Left cardiac atrium (tissue), 4 donors: Measurements from ENCODE around the gene GNE. TPM values are rescaled to one million over a fixed set of nuclear protein-coding genes. Genes with fewer than 3 reads are reported as not detected.
A peak's percentile ranks its signal among the peaks of the same experiment; 100 is the strongest.
"Not testable (repeated sequence)": the region's sequence is repeated elsewhere in the genome, so short reads cannot be mapped to it uniquely, and the experiment has no call there.

Source experiments
- ATAC-seq, 2 donors: fragments of 200-7000 bp; cut with Tn5 transposase; one replicate each; pipeline ENCODE4 v1.9.1; 2020; ENCODE audit warnings: mild to moderate bottlenecking in 2 of 2, moderate library complexity in 2 of 2
- DNase-seq: peaks from one replicate; pipeline ENCODE4 v3.0.0-alpha.2; 2020
- intact Hi-C, 2 donors: fragments of 100-400 bp; cut with DNase I; formaldehyde crosslinking; loops; one replicate each; pipeline versions ENCODE4 v1.14.1 to v1.15.1; 2022 to 2023
- total RNA-seq, 2 donors: library from RNA; stranded (reverse); fragmentation: NEBNext Ultra II Directional; extraction: Animal tissue kit (Norgen Biotek cat#: 25700); gene quantifications; one replicate each; pipeline ENCODE4 v1.2.1, GENCODE V29; 2021
- donor health status: DM: no; HTN: yes; CAD: no.
- donor health status: DM: no; HTN: yes; CAD: no; lungs with severe emphysema.
- donor health status: DM: yes; HTN: yes; CAD: no.
- donor health status: Dilated cardiomyopathy.

Gene GNE
- total RNA-seq, 2 donors from 2014 or later: 14.3 to 17.7 TPM

GRCh38 chr9:36188212-36188611 lies 70.0 kb downstream of the GNE start:
- no peak for DNase-seq
- ATAC-seq: no peak
- intact Hi-C loops: no loop called here

- intact Hi-C loops: no loop called here
- DNase-seq (no peak), ATAC-seq (no peak)
These were observed 70.8 kb downstream of the GNE start for GRCh38 chr9:36187414-36187813.

GRCh38 chr9:36180243-36180642 lies 78.0 kb downstream of the GNE start:
- intact Hi-C loops, ATAC-seq, DNase-seq: not testable (repeated sequence)

- intact Hi-C loops: no loop called here
- no peak for ATAC-seq
- DNase-seq: no peak
These were observed 80.7 kb downstream of the GNE start for GRCh38 chr9:36177571-36177970.

GRCh38 chr9:36176496-36176895 lies 81.8 kb downstream of the GNE start:
- DNase-seq, ATAC-seq, intact Hi-C loops: not testable (repeated sequence)

- intact Hi-C loops, ATAC-seq: not testable (repeated sequence)
These were observed 83.0 kb downstream of the GNE start for GRCh38 chr9:36175209-36175608.

GRCh38 chr9:36174731-36175130 lies 83.5 kb downstream of the GNE start:
- no peak for DNase-seq
- intact Hi-C loops: no loop called here
- ATAC-seq: no peak

More at GRCh38 chr9:36175209-36175608, 83.0 kb downstream of the GNE start:
- DNase-seq: not testable (repeated sequence)

GRCh38 chr9:36174271-36174670 lies 84.0 kb downstream of the GNE start:
- intact Hi-C loops: no loop called here
- ATAC-seq (no peak), DNase-seq (no peak)

- ATAC-seq: no peak
- no peak for DNase-seq
- intact Hi-C loops: no loop called here
These were observed 84.4 kb downstream of the GNE start for GRCh38 chr9:36173861-36174260.

- intact Hi-C loops: no loop called here
- ATAC-seq: no peak
- DNase-seq: no peak
These were observed 87.7 kb downstream of the GNE start for GRCh38 chr9:36170531-36170930.

GRCh38 chr9:36169708-36170107 lies 88.5 kb downstream of the GNE start:
- no peak for ATAC-seq
- DNase-seq: no peak
- intact Hi-C loops: loop anchor here (10.0 kb wide), 2 partner anchors 65 to 215 kb away; partner anchors contain the start of gene OR2S2 (in 1 of the 2)

GRCh38 chr9:36169166-36169565 lies 89.1 kb downstream of the GNE start, which contains the start of gene CCIN:
CCIN (plus strand) TSS chr9:36169388; CDS start chr9:36169503, 115 bp downstream.
- intact Hi-C loops: loop anchor here (10.0 kb wide), 2 partner anchors 64 to 214 kb away; partner anchors contain the start of gene OR2S2 (in 1 of the 2)
- ATAC-seq (no peak), DNase-seq (no peak)

GRCh38 chr9:36166168-36166927 lies 91.9 kb downstream of the GNE start:
- intact Hi-C loops: loop anchor here (1.0 to 10.0 kb wide), 3 partner anchors 62 to 212 kb away; partner anchors contain the start of gene OR2S2 (in 1 of the 2)
- peak; percentile 91 to 94 for ATAC-seq

GRCh38 chr9:36165826-36166167 lies 92.5 kb downstream of the GNE start:
- intact Hi-C loops: loop anchor here (1.0 to 10.0 kb wide), 3 partner anchors 61 to 211 kb away; partner anchors contain the start of gene OR2S2 (in 1 of the 2)
- peak; percentile 13 to 51 for ATAC-seq
- no peak for DNase-seq

More at GRCh38 chr9:36166168-36166927, 91.9 kb downstream of the GNE start:
- peak; percentile 84 for DNase-seq

GRCh38 chr9:36164989-36165388 lies 93.3 kb downstream of the GNE start:
- intact Hi-C loops: loop anchor here (10.0 kb wide), 2 partner anchors 60 to 210 kb away; partner anchors contain the start of gene OR2S2 (in 1 of the 2)
- ATAC-seq: no peak
- no peak for DNase-seq

Other genes with a start within 250 kb of the GNE start
- 1 to 10 TPM; 8.1 to 8.9 TPM for gene RECK, start 221.5 kb downstream of the GNE start, total RNA-seq
- gene GLIPR2, start 121.7 kb downstream of the GNE start, total RNA-seq: 10 to 100 TPM; 14.7 to 19.7 TPM
- not detected for gene CCIN, start 89.1 kb downstream of the GNE start, total RNA-seq
- 10 to 100 TPM; 80.7 to 88.0 TPM for gene CLTA, start 67.5 kb downstream of the GNE start, total RNA-seq
- gene RNF38, start 141.8 kb upstream of the GNE start, total RNA-seq: 10 to 100 TPM; 25.4 to 29.6 TPM